Caco-2 (cell line): ENCODE results near the gene PSMG2. TPM values are rescaled to one million over a fixed set of nuclear protein-coding genes. Genes with fewer than 3 reads are reported as not detected.

Source experiments
- BruUV-seq: library from RNA; stranded (reverse); fragments of 400-500 nt; replicated peaks from 2 replicates; lab custom pipeline; 2021; lab: Mats Ljungman, UMichigan
- CTCF ChIA-PET: fragments of 300-600 bp; sonication (Branson Sonifier 250); formaldehyde crosslinking; loops from one replicate; lab custom pipeline; 2022; ENCODE audit warnings: antibody characterized with exemption; lab: Charles Lee
- POLR2A ChIA-PET: fragments of 300-600 bp; sonication (Branson Sonifier 250); formaldehyde crosslinking; loops from one replicate; lab custom pipeline; 2022; ENCODE audit warnings: antibody characterized with exemption; lab: Charles Lee
- DNase-seq, 2 experiments: peaks; one replicate each; pipeline versions ENCODE4 v3.0.0 to v3.0.0-alpha.2; 2020 to 2022
- H3K27me3 ChIP-seq: replicated peaks from 2 replicates; pipeline ENCODE4 v1.6.0; 2011; ENCODE audit warnings: low read length; ENCODE audit not compliant: control insufficient read depth, insufficient read depth
- H3K36me3 ChIP-seq: 2 replicates; pipeline ENCODE4 v1.5.1; 2011; ENCODE audit warnings: low read length; ENCODE audit not compliant: control insufficient read depth, insufficient read depth
- H3K4me1 ChIP-seq: fragments of 250-450 bp; sonication (Bioruptor Pico); 2 replicates; pipeline ENCODE4 v1.5.1; 2020; ENCODE audit warnings: mild to moderate bottlenecking
- H3K4me3 ChIP-seq: 2 replicates; pipeline ENCODE4 v1.5.1; 2011; ENCODE audit warnings: low read depth, mild to moderate bottlenecking, control low read depth, low read length
- H3K9me3 ChIP-seq: fragments of 250-450 bp; sonication (Bioruptor Pico); 2 replicates; pipeline ENCODE4 v1.5.1; 2020; ENCODE audit warnings: mild to moderate bottlenecking, moderate library complexity
- H3K27ac Mint-ChIP-seq: one replicate; pipeline ENCODE4 v1.8.0; 2022; ENCODE audit warnings: mixed read lengths; ENCODE audit not compliant: unreplicated experiment
- H3K27me3 Mint-ChIP-seq: one replicate; pipeline ENCODE4 v1.8.0; 2022; ENCODE audit warnings: mixed read lengths; ENCODE audit not compliant: insufficient read depth, unreplicated experiment
- H3K36me3 Mint-ChIP-seq: one replicate; pipeline ENCODE4 v1.8.0; 2022; ENCODE audit warnings: mild to moderate bottlenecking, mixed read lengths; ENCODE audit not compliant: insufficient read depth, unreplicated experiment
- H3K4me1 Mint-ChIP-seq: one replicate; pipeline ENCODE4 v1.8.0; 2022; ENCODE audit warnings: low read depth, mixed read lengths; ENCODE audit not compliant: unreplicated experiment
- H3K4me3 Mint-ChIP-seq: one replicate; pipeline ENCODE4 v1.8.0; 2022; ENCODE audit warnings: mild to moderate bottlenecking, moderate library complexity, mixed read lengths; ENCODE audit not compliant: unreplicated experiment
- H3K9me3 Mint-ChIP-seq: one replicate; pipeline ENCODE4 v1.8.0; 2022; ENCODE audit warnings: mixed read lengths; ENCODE audit not compliant: unreplicated experiment
- intact Hi-C: fragments of 100-400 bp; cut with micrococcal nuclease; formaldehyde crosslinking; loops from one replicate; pipeline ENCODE4 v1.10.0; 2022; ENCODE audit not compliant: unreplicated experiment
- total RNA-seq: library from RNA; stranded (reverse); gene quantifications from 2 replicates; pipeline ENCODE4 v1.2.3, GENCODE V29; 2022
- TF ChIP-seq, protein P1 (sequence below), 2 experiments: fragments of 200-600 bp in 1 of 2; IDR thresholded peaks; 1 replicate in 1 of 2; 2 replicates in 1 of 2; pipeline versions ENCODE4 v1.5.1 to v1.8.0; 2011 to 2022; ENCODE audit warnings: antibody characterized with exemption in 1 of 2, control low read depth in 1 of 2, inconsistent platforms in 1 of 2, low read depth in 1 of 2, low read length in 1 of 2, mild to moderate bottlenecking in 1 of 2, moderate library complexity in 1 of 2; ENCODE audit not compliant: insufficient read depth in 1 of 2, severe bottlenecking in 1 of 2, unreplicated experiment in 1 of 2

Gene PSMG2
- total RNA-seq, 1 experiment from 2014 or later = 108 TPM

DNA sequence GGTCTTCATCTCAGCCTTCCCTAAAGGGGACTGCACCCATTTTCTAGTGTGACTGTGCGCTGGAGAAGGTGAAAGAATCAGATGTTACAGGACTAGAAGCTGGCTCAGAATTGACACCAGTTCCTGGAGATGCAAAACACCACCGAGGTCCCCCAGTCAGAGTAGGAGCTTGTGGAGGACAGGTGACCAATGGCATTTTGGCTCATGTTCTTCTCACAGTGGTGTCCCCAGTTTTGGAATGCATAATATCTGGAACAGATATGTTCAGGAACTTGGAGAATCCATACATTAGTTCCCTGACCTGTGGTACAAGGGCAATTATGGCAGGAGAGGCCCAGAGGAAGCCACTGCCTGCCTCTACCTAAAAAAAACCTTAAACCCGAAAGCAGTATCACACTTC, 66.3 kb downstream of the PSMG2 start:
- H3K4me3 ChIP-seq = no peak overlapping the region
- H3K4me3 Mint-ChIP-seq = no peak overlapping the region
- DNase-seq = no peak
- no peaks in the 10 kb centered on the region for H3K27me3 ChIP-seq
- peaks cover 23% of the 10 kb centered on the region for H3K4me1 ChIP-seq
- BruUV-seq = no TSS peak
- no peaks in the 10 kb centered on the region for H3K9me3 ChIP-seq
- no peaks in the 10 kb centered on the region for H3K9me3 Mint-ChIP-seq
- peaks cover 9% of the 10 kb centered on the region for H3K4me1 Mint-ChIP-seq
- H3K27ac Mint-ChIP-seq = no peak overlapping the region
- intact Hi-C loops = loop anchor here (5.0 kb wide), 1 partner anchor 178 kb away; the partner anchor contains the start of gene SEH1L
- H3K27me3 Mint-ChIP-seq = no peaks in the 10 kb centered on the region
- ChIA-PET POLR2A (interaction anchor here (0.7 kb wide), 1 partner anchor 43 kb away, joined by 3 read pairs; no protein-coding TSS in a partner anchor), CTCF (interaction anchor here (0.6 kb wide), 1 partner anchor 25 kb away, joined by 3 read pairs; no protein-coding TSS in a partner anchor)
- no peaks in the 10 kb centered on the region for H3K36me3 Mint-ChIP-seq
- no peaks in the 10 kb centered on the region for H3K36me3 ChIP-seq
- TF ChIP-seq, protein P1, sequence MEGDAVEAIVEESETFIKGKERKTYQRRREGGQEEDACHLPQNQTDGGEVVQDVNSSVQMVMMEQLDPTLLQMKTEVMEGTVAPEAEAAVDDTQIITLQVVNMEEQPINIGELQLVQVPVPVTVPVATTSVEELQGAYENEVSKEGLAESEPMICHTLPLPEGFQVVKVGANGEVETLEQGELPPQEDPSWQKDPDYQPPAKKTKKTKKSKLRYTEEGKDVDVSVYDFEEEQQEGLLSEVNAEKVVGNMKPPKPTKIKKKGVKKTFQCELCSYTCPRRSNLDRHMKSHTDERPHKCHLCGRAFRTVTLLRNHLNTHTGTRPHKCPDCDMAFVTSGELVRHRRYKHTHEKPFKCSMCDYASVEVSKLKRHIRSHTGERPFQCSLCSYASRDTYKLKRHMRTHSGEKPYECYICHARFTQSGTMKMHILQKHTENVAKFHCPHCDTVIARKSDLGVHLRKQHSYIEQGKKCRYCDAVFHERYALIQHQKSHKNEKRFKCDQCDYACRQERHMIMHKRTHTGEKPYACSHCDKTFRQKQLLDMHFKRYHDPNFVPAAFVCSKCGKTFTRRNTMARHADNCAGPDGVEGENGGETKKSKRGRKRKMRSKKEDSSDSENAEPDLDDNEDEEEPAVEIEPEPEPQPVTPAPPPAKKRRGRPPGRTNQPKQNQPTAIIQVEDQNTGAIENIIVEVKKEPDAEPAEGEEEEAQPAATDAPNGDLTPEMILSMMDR (IDR thresholded peaks at IDR 0.05; ENCODE audit: insufficient read depth in 1 of 2, low read depth in 1 of 2, low read length in 1 of 2, severe bottlenecking in 1 of 2, unreplicated experiment in 1 of 2) = no peak

DNA sequence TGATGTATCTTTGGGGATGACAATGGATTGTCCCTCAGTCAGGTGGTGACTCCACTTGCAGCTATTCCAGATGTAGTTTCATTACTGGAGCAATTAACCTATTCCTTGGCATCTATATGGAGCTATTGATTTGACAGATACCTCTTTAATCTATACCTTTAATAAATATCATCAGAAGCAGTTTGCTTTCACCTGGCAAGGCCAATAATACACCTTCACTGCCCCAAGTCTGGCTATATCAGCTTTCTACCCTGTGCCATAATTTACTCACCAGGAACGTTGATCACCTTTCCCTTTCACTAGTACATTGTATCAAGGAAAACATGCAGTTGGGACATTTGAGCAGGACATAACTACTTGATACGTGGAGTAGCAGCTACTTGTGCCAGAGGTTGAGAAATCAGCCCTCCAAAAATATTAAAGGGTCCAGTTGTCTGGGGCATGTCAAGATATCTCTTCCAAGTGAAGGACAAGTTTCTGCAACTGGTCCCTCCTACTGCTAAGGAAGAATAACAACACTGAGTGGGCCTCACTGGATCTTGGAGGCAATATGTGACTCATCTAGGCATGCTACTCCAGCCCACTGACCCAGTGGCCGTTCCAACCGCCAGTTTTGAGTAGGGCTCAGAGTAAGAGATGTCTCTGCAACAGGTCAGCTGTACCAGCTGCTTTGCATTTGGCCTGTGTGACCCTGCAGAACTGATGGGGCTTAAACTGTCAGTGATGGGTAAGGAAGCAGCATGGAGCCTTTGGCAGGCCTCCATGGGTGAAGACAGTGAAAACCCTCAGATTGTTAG, 67.0 kb downstream of the PSMG2 start:
- intact Hi-C loops = loop anchor here (5.0 kb wide), 1 partner anchor 177 kb away; the partner anchor contains the start of gene SEH1L
- peaks cover 9% of the 10 kb centered on the region for H3K4me1 Mint-ChIP-seq
- no peaks in the 10 kb centered on the region for H3K9me3 ChIP-seq
- TF ChIP-seq, protein P1 (IDR thresholded peaks at IDR 0.05; ENCODE audit: insufficient read depth in 1 of 2, low read depth in 1 of 2, low read length in 1 of 2, severe bottlenecking in 1 of 2, unreplicated experiment in 1 of 2) = no peak
- H3K36me3 Mint-ChIP-seq = peaks cover 2% of the 10 kb centered on the region
- no peaks in the 10 kb centered on the region for H3K9me3 Mint-ChIP-seq
- no peak overlapping the region for H3K4me3 Mint-ChIP-seq
- H3K4me1 ChIP-seq = peaks cover 18% of the 10 kb centered on the region
- no peaks in the 10 kb centered on the region for H3K36me3 ChIP-seq
- POLR2A ChIA-PET = interaction anchor here (0.7 kb wide), 1 partner anchor 44 kb away, joined by 3 read pairs; no protein-coding TSS in a partner anchor
- H3K27ac Mint-ChIP-seq = no peak overlapping the region
- no peak for DNase-seq
- no peaks in the 10 kb centered on the region for H3K27me3 Mint-ChIP-seq
- no peaks in the 10 kb centered on the region for H3K27me3 ChIP-seq
- CTCF ChIA-PET = interaction anchor here (0.6 kb wide), 1 partner anchor 26 kb away, joined by 3 read pairs; no protein-coding TSS in a partner anchor
- no peak overlapping the region for H3K4me3 ChIP-seq
- BruUV-seq = no TSS peak

DNA sequence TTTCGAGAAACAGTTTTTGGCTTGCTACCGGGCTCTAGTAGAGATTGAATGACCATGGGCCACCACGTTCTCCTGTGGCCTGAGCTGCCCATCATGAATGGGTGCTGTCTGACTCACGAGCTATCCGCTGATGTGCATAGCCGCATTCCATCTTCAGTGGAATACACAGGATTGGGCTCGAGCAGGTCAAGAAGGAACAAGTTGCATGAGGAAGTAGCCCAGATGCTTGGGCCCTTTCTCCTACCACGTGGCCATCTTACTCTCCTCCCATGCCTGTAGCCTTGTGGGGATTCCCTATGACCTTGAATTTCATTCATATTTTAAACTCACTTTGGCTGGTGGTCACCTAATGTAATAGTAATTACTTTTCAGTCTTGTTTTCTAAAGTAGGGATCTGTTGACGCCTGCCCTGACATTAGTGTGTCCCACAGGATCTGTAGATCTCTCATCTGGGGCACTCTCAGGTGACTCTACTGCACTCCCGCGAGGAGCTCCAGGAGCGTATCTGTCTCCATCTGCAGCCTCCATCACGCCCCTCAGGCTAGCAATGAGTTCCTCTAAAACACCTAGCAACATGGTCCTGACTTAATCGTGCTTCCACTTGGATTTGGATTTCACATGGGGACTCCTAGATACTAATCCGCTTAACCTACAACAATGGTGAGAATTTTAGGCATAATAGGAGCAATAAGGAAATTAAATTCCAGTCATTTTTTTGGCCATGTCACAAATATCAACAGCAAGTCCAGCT, 67.8 kb downstream of the PSMG2 start:
- H3K36me3 Mint-ChIP-seq = peaks cover 10% of the 10 kb centered on the region
- Histone ChIP-seq H3K4me3 (no peak overlapping the region), H3K9me3 (peaks cover 3% of the 10 kb centered on the region), H3K27me3 (no peaks in the 10 kb centered on the region), H3K4me1 (peaks cover 12% of the 10 kb centered on the region), H3K36me3 (no peaks in the 10 kb centered on the region)
- CTCF ChIA-PET = no interaction called here
- H3K27ac Mint-ChIP-seq = no peak overlapping the region
- intact Hi-C loops = no loop called here
- no peak overlapping the region for H3K4me3 Mint-ChIP-seq
- no TSS peak for BruUV-seq
- POLR2A ChIA-PET = no interaction called here
- no peaks in the 10 kb centered on the region for H3K27me3 Mint-ChIP-seq
- DNase-seq = no peak
- no peaks in the 10 kb centered on the region for H3K9me3 Mint-ChIP-seq
- TF ChIP-seq, protein P1 (IDR thresholded peaks at IDR 0.05; ENCODE audit: insufficient read depth in 1 of 2, low read depth in 1 of 2, low read length in 1 of 2, severe bottlenecking in 1 of 2, unreplicated experiment in 1 of 2) = no peak
- peaks cover 9% of the 10 kb centered on the region for H3K4me1 Mint-ChIP-seq
